ENCODE measurements around the gene CDIP1. TPM values are rescaled to one million over a fixed set of nuclear protein-coding genes. Genes with fewer than 3 reads are reported as not detected.

Gene CDIP1
- total RNA-seq, 2 donors from 2014 or later, result 12.9 to 23.3 TPM

GRCh38 chr16:4494746-4495490, 43.7 kb downstream of the CDIP1 start:
- whole genome bisulfite sequencing, 2 donors, result 84 to 85% methylated on average over 5 to 6 of the region's 6 CpGs
- TF ChIP-seq POLR2A (IDR thresholded peaks at IDR 0.05) (no peak), CTCF (IDR thresholded peaks at IDR 0.05) (no peak)
- Histone ChIP-seq H3K36me3 (replicated peaks in 1 of 2; ENCODE audit: insufficient read depth in 1 of 2, low read depth in 2 of 2) (peaks cover 0 to 2% of the 10 kb centered on the region in 2 donors), H3K4me3 (no peak overlapping the region), H3K27ac (no peak overlapping the region), H3K4me1 (peaks cover 48% of the 10 kb centered on the region), H3K27me3 (no peaks in the 10 kb centered on the region), H3K9me3 (no peaks in the 10 kb centered on the region)
- DNase-seq (no peak), ATAC-seq (peak; percentile 34)
- intact Hi-C loops (cut with DNase I), result loop anchor here (10.0 kb wide), 1 partner anchor 60 kb away; no protein-coding TSS in a partner anchor

- H3K9me3 ChIP-seq, result no peaks in the 10 kb centered on the region
- WGBS, 2 donors, result 83 to 85% methylated on average over 4 of the region's 4 CpGs
- TF ChIP-seq CTCF (IDR thresholded peaks at IDR 0.05), result no peak
- no peak for TF ChIP-seq POLR2A (IDR thresholded peaks at IDR 0.05)
- intact Hi-C loops (cut with DNase I), result loop anchor here (10.0 kb wide), 1 partner anchor 57 kb away; no protein-coding TSS in a partner anchor
- H3K27ac ChIP-seq, result no peak overlapping the region
- no peak overlapping the region for H3K4me3 ChIP-seq
- H3K36me3 ChIP-seq (replicated peaks in 1 of 2; ENCODE audit: insufficient read depth in 1 of 2, low read depth in 2 of 2), result peaks cover 0 to 2% of the 10 kb centered on the region in 2 donors
- H3K4me1 ChIP-seq, result peaks cover 51% of the 10 kb centered on the region
- H3K27me3 ChIP-seq, result no peaks in the 10 kb centered on the region
- DNase-seq, result no peak
- ATAC-seq, result no peak
Measured at GRCh38 chr16:4491898-4492297, 46.7 kb downstream of the CDIP1 start.

GRCh38 chr16:4489030-4489429, 49.5 kb downstream of the CDIP1 start:
- H3K27me3 ChIP-seq, result no peaks in the 10 kb centered on the region
- intact Hi-C loops (cut with DNase I), result no loop called here
- TF ChIP-seq CTCF (IDR thresholded peaks at IDR 0.05) (no peak), POLR2A (IDR thresholded peaks at IDR 0.05) (no peak)
- no peak overlapping the region for H3K4me3 ChIP-seq
- H3K36me3 ChIP-seq (replicated peaks in 1 of 2; ENCODE audit: insufficient read depth in 1 of 2, low read depth in 2 of 2), result no peaks in the 10 kb centered on the region
- DNase-seq, result no peak
- H3K27ac ChIP-seq, result peak overlapping the region in 2 of 4 donors; percentile 39 to 76
- no peaks in the 10 kb centered on the region for H3K9me3 ChIP-seq
- ATAC-seq, result no peak
- H3K4me1 ChIP-seq, result peaks cover 57% of the 10 kb centered on the region
- 88% methylated on average over 5 of the region's 5 CpGs for WGBS, 2 donors

GRCh38 chr16:4488499-4488967, 50.0 kb downstream of the CDIP1 start:
- Histone ChIP-seq H3K4me1 (peaks cover 57% of the 10 kb centered on the region), H3K27ac (peak overlapping the region in 2 of 4 donors; percentile 39 to 76), H3K36me3 (replicated peaks in 1 of 2; ENCODE audit: insufficient read depth in 1 of 2, low read depth in 2 of 2) (no peaks in the 10 kb centered on the region), H3K9me3 (no peaks in the 10 kb centered on the region), H3K27me3 (no peaks in the 10 kb centered on the region), H3K4me3 (no peak overlapping the region)
- TF ChIP-seq POLR2A (IDR thresholded peaks at IDR 0.05), result no peak
- no peak for TF ChIP-seq CTCF (IDR thresholded peaks at IDR 0.05)
- intact Hi-C loops (cut with DNase I), result no loop called here
- ATAC-seq (no peak), DNase-seq (no peak)
- 65 to 79% methylated on average over 1 of the region's 1 CpG for WGBS, 2 donors

Measured in body of pancreas (tissue), 4 donors.